ENCODE measurements around the gene RAB11FIP3.

The RAB11FIP3 gene, protein sequence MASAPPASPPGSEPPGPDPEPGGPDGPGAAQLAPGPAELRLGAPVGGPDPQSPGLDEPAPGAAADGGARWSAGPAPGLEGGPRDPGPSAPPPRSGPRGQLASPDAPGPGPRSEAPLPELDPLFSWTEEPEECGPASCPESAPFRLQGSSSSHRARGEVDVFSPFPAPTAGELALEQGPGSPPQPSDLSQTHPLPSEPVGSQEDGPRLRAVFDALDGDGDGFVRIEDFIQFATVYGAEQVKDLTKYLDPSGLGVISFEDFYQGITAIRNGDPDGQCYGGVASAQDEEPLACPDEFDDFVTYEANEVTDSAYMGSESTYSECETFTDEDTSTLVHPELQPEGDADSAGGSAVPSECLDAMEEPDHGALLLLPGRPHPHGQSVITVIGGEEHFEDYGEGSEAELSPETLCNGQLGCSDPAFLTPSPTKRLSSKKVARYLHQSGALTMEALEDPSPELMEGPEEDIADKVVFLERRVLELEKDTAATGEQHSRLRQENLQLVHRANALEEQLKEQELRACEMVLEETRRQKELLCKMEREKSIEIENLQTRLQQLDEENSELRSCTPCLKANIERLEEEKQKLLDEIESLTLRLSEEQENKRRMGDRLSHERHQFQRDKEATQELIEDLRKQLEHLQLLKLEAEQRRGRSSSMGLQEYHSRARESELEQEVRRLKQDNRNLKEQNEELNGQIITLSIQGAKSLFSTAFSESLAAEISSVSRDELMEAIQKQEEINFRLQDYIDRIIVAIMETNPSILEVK

GRCh38 chr16:425082-425718 is at the start of gene RAB11FIP3:
RAB11FIP3 (plus strand) TSS chr16:425649; CDS start chr16:426007, 358 bp downstream.
- Histone ChIP-seq H3K9me3 (replicated peaks; ENCODE audit: insufficient read depth, low read length) (no peaks in the 10 kb centered on the region), H3K9me2 (replicated peaks; ENCODE audit: insufficient read depth, low read length) (no peaks in the 10 kb centered on the region), H3K27ac (ENCODE audit: low read length) (no peak within 1 kb of the TSS), H3K36me3 (replicated peaks; ENCODE audit: insufficient read depth, low read length) (no peaks in the 10 kb centered on the region), H3K4me1 (ENCODE audit: low read length) (peaks cover 12% of the 10 kb centered on the region), H3F3A (ENCODE audit: insufficient read depth, low read length) (no peaks in the 10 kb centered on the region), H3K4me2 (ENCODE audit: low read depth, low read length) (peak within 1 kb of the TSS; percentile 97), H2AFZ (ENCODE audit: low read length) (peak within 1 kb of the TSS; percentile 86), H4K20me1 (ENCODE audit: insufficient read depth, low read length) (no peaks in the 10 kb centered on the region), H3K9ac (ENCODE audit: low read length) (peak within 1 kb of the TSS; percentile 46; the same call in 1 of the 2 replicates), H3K79me2 (ENCODE audit: low read length) (peaks cover 34% of the 10 kb centered on the region), H3K4me3 (ENCODE audit: low read length) (peak within 1 kb of the TSS; percentile 84), H3K27me3 (replicated peaks; ENCODE audit: insufficient read depth, low read length) (peaks cover 15% of the 10 kb centered on the region; the same call in 1 of the 2 replicates)
- TF ChIP-seq CTCF (IDR thresholded peaks at IDR 0.05; ENCODE audit: low read length) (peak; percentile 32), EZH2phosphoT487 (IDR thresholded peaks at IDR 0.05; ENCODE audit: low read length) (no peak)
- peak; percentile 88 for DNase-seq

- no peaks in the 10 kb centered on the region for H3K9me2 ChIP-seq (replicated peaks; ENCODE audit: insufficient read depth, low read length)
- no peaks in the 10 kb centered on the region for H4K20me1 ChIP-seq (ENCODE audit: insufficient read depth, low read length)
- peaks cover 24% of the 10 kb centered on the region for H3K79me2 ChIP-seq (ENCODE audit: low read length)
- H2AFZ ChIP-seq (ENCODE audit: low read length) = no peak overlapping the region
- H3K4me1 ChIP-seq (ENCODE audit: low read length) = 0 out of 2 replicates have a peak, but pooled peaks cover under 1% of the 10 kb centered on the region
- H3K4me2 ChIP-seq (ENCODE audit: low read depth, low read length) = no peak overlapping the region
- no peak overlapping the region for H3K9ac ChIP-seq (ENCODE audit: low read length)
- H3K27ac ChIP-seq (ENCODE audit: low read length) = no peak overlapping the region
- H3K4me3 ChIP-seq (ENCODE audit: low read length) = no peak overlapping the region
- no peaks in the 10 kb centered on the region for H3K9me3 ChIP-seq (replicated peaks; ENCODE audit: insufficient read depth, low read length)
- no peaks in the 10 kb centered on the region for H3F3A ChIP-seq (ENCODE audit: insufficient read depth, low read length)
- H3K36me3 ChIP-seq (replicated peaks; ENCODE audit: insufficient read depth, low read length) = no peaks in the 10 kb centered on the region
- TF ChIP-seq CTCF (IDR thresholded peaks at IDR 0.05; ENCODE audit: low read length) (no peak), EZH2 (optimal IDR thresholded peaks at IDR 0.05; ENCODE audit: low read depth, low read length) (no peak), EZH2phosphoT487 (IDR thresholded peaks at IDR 0.05; ENCODE audit: low read length) (no peak)
- no peak for DNase-seq
- no peaks in the 10 kb centered on the region for H3K27me3 ChIP-seq (replicated peaks; ENCODE audit: insufficient read depth, low read length)
Observed at GRCh38 chr16:375927-376816, 49.3 kb upstream of the RAB11FIP3 start.

- no peaks in the 10 kb centered on the region for H3K36me3 ChIP-seq (replicated peaks; ENCODE audit: insufficient read depth, low read length)
- no peak overlapping the region for H2AFZ ChIP-seq (ENCODE audit: low read length)
- no peak overlapping the region for H3K4me3 ChIP-seq (ENCODE audit: low read length)
- no peak for TF ChIP-seq EZH2phosphoT487 (IDR thresholded peaks at IDR 0.05; ENCODE audit: low read length)
- TF ChIP-seq EZH2 (optimal IDR thresholded peaks at IDR 0.05; ENCODE audit: low read depth, low read length) = no peak
- no peak for TF ChIP-seq CTCF (IDR thresholded peaks at IDR 0.05; ENCODE audit: low read length)
- no peak for DNase-seq
- H3K4me1 ChIP-seq (ENCODE audit: low read length) = no peaks in the 10 kb centered on the region
- H3F3A ChIP-seq (ENCODE audit: insufficient read depth, low read length) = no peaks in the 10 kb centered on the region
- H3K79me2 ChIP-seq (ENCODE audit: low read length) = peaks cover 25% of the 10 kb centered on the region
- no peaks in the 10 kb centered on the region for H3K27me3 ChIP-seq (replicated peaks; ENCODE audit: insufficient read depth, low read length)
- H3K9ac ChIP-seq (ENCODE audit: low read length) = no peak overlapping the region
- H3K27ac ChIP-seq (ENCODE audit: low read length) = no peak overlapping the region
- H4K20me1 ChIP-seq (ENCODE audit: insufficient read depth, low read length) = no peaks in the 10 kb centered on the region
- no peaks in the 10 kb centered on the region for H3K9me2 ChIP-seq (replicated peaks; ENCODE audit: insufficient read depth, low read length)
- no peak overlapping the region for H3K4me2 ChIP-seq (ENCODE audit: low read depth, low read length)
- no peaks in the 10 kb centered on the region for H3K9me3 ChIP-seq (replicated peaks; ENCODE audit: insufficient read depth, low read length)
Observed at GRCh38 chr16:376817-377418, 48.5 kb upstream of the RAB11FIP3 start.
